ENCODE measurements around the gene GNAO1.

Gene GNAO1

GRCh38 chr16:56365552-56365951 lies 174.3 kb downstream of the GNAO1 start:
- no peak overlapping the region for H3K27ac ChIP-seq
- POLR2A ChIA-PET (ENCODE audit: low non-redundant PET), result interaction anchor here (0.7 kb wide), 1 partner anchor 628 kb away, joined by 5 read pairs; no protein-coding TSS in a partner anchor
- CTCF ChIA-PET, result interaction anchor here (1.4 kb wide), 1 partner anchor 9 kb away, joined by 3 read pairs; no protein-coding TSS in a partner anchor
- no peak for DNase-seq (ENCODE audit: low spot score)
- TF ChIP-seq, protein P1, sequence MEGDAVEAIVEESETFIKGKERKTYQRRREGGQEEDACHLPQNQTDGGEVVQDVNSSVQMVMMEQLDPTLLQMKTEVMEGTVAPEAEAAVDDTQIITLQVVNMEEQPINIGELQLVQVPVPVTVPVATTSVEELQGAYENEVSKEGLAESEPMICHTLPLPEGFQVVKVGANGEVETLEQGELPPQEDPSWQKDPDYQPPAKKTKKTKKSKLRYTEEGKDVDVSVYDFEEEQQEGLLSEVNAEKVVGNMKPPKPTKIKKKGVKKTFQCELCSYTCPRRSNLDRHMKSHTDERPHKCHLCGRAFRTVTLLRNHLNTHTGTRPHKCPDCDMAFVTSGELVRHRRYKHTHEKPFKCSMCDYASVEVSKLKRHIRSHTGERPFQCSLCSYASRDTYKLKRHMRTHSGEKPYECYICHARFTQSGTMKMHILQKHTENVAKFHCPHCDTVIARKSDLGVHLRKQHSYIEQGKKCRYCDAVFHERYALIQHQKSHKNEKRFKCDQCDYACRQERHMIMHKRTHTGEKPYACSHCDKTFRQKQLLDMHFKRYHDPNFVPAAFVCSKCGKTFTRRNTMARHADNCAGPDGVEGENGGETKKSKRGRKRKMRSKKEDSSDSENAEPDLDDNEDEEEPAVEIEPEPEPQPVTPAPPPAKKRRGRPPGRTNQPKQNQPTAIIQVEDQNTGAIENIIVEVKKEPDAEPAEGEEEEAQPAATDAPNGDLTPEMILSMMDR (conservative IDR thresholded peaks at IDR 0.05; ENCODE audit: low read depth), result no peak

DNA sequence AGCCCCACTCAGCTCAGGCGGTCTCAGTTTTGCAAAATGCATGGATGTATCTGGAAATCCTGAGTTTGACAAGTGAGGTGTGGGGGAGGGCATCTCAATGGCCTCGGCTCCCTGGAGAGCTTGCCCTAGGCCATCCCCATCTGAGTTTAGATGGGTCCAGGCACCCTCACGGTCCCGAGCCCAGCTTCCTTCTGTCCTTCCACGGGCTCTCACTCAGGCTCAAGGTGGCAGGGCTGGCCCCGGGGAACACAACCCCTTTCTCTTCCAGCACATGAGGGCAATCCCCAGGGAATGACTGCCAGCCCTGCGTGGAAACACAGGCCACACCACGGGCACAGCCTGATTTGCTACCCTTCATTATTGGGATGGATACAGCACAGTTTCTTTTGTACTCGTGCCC lies 175.7 kb downstream of the GNAO1 start:
- H3K27ac ChIP-seq, result no peak overlapping the region
- ChIA-PET CTCF (interaction anchor here (0.6 to 4.4 kb wide), 3 partner anchors 11 to 283 kb away, joined by 3 to 19 read pairs (median 4); no protein-coding TSS in a partner anchor), POLR2A (ENCODE audit: low non-redundant PET) (no interaction called here)
- DNase-seq (ENCODE audit: low spot score), result no peak
- TF ChIP-seq, protein P1 (conservative IDR thresholded peaks at IDR 0.05; ENCODE audit: low read depth), result no peak

GRCh38 chr16:56367764-56368163 lies 176.5 kb downstream of the GNAO1 start:
- POLR2A ChIA-PET (ENCODE audit: low non-redundant PET), result no interaction called here
- CTCF ChIA-PET, result interaction anchor here (4.4 kb wide), 1 partner anchor 12 kb away, joined by 19 read pairs; no protein-coding TSS in a partner anchor
- DNase-seq (ENCODE audit: low spot score), result no peak
- H3K27ac ChIP-seq, result no peak overlapping the region
- TF ChIP-seq, protein P1 (conservative IDR thresholded peaks at IDR 0.05; ENCODE audit: low read depth), result no peak

DNA sequence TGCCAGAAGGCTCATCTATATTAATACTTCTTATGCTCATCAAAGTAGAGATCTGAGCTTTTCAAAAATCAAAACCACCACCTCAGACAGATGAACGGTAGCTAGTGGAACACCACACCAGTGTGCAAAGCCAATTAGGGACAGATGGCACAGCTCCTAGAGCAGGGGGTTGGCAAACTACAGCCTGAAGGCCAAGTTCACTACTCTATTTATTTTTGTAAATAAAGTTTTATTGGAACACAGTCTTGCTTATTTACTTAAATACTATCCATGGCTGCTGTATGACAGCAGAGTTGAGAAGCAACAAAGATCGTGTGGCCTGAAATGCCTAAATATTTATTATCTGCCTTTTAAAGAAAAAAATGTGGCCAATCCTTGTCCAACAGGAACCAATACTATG lies 177.3 kb downstream of the GNAO1 start:
- TF ChIP-seq, protein P1 (conservative IDR thresholded peaks at IDR 0.05; ENCODE audit: low read depth), result no peak
- ChIA-PET CTCF (interaction anchor here (4.4 kb wide), 1 partner anchor 12 kb away, joined by 19 read pairs; no protein-coding TSS in a partner anchor), POLR2A (ENCODE audit: low non-redundant PET) (no interaction called here)
- H3K27ac ChIP-seq, result no peak overlapping the region
- DNase-seq (ENCODE audit: low spot score), result no peak

- CTCF ChIA-PET, result interaction anchor here (4.4 kb wide), 1 partner anchor 13 kb away, joined by 19 read pairs; no protein-coding TSS in a partner anchor
These were observed 177.9 kb downstream of the GNAO1 start for GRCh38 chr16:56369202-56369601.

DNA sequence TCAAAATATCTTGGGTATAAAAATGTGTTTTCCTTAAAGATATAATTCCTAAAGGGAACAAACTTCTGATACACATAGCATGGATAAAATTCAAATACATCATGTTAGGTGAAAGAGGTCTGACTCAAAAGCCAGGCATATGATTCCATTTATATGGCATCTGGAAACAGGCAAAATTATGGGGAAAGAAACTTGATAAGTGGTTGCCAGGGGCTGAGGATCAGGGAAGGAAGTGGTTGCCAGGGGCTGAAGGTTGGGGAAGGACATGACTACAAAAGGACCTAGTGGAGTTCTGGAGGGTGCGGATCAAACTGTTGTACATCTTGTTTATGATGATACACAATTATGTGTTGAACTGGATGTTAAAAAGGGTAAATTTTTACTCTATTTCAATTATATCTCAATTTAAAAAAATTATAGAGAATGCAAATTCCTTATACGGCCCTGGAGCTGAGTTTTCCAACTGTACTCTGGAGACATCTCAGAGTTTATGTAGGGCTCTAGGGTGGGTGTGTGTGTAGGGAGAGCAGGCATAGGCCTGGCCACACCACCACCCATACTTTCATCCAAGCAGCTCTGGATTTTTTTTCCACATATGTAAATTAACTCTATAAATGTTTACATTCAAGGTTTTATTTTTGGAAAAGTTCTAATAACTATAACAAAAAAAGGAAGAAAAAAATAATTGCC lies 179.0 kb downstream of the GNAO1 start:
- no peak for DNase-seq (ENCODE audit: low spot score)
- ChIA-PET CTCF (interaction anchor here (0.6 to 4.4 kb wide), 3 partner anchors 13 to 504 kb away, joined by 4 to 19 read pairs (median 4); no protein-coding TSS in a partner anchor), POLR2A (ENCODE audit: low non-redundant PET) (no interaction called here)
- H3K27ac ChIP-seq, result no peak overlapping the region
- TF ChIP-seq, protein P1 (conservative IDR thresholded peaks at IDR 0.05; ENCODE audit: low read depth), result no peak

More at GRCh38 chr16:56369202-56369601, 177.9 kb downstream of the GNAO1 start:
- POLR2A ChIA-PET (ENCODE audit: low non-redundant PET), result no interaction called here
- TF ChIP-seq, protein P1 (conservative IDR thresholded peaks at IDR 0.05; ENCODE audit: low read depth), result no peak
- H3K27ac ChIP-seq, result no peak overlapping the region
- no peak for DNase-seq (ENCODE audit: low spot score)

Data from RWPE1 (cell line).